ENCODE measurements around the gene COTL1. TPM values are rescaled to one million over a fixed set of nuclear protein-coding genes. Genes with fewer than 3 reads are reported as not detected.

The COTL1 gene
- total RNA-seq, 1 experiment from 2014 or later, result 34.1 TPM

GRCh38 chr16:84631153-84631466 lies 13.2 kb upstream of the COTL1 start:
- Histone ChIP-seq H3K4me3 (ENCODE audit: low read depth, low read length, poor library complexity, severe bottlenecking) (no peak overlapping the region), H3K4me1 (ENCODE audit: insufficient read depth, low read length, poor library complexity, severe bottlenecking) (no peaks in the 10 kb centered on the region), H3K27ac (ENCODE audit: low read depth, low read length, poor library complexity, severe bottlenecking) (no peak overlapping the region), H3K27me3 (replicated peaks; ENCODE audit: insufficient read depth, low read depth, low read length, poor library complexity) (no peaks in the 10 kb centered on the region), H3K36me3 (ENCODE audit: insufficient read depth, low read length, poor library complexity, severe bottlenecking) (no peaks in the 10 kb centered on the region), H3K9me3 (ENCODE audit: low read depth, low read length, poor library complexity, severe bottlenecking) (no peaks in the 10 kb centered on the region)
- intact Hi-C loops (cut with micrococcal nuclease; ENCODE audit: unreplicated experiment), result no loop called here
- CTCF ChIA-PET, result no interaction called here
- TF ChIP-seq CTCF (conservative IDR thresholded peaks at IDR 0.05; ENCODE audit: low read depth, low read length), result no peak
- no peak for TF ChIP-seq EZH2 (IDR thresholded peaks at IDR 0.05; ENCODE audit: borderline replicate concordance, low read depth, low read length, poor library complexity, severe bottlenecking)
- no TSS peak for BruUV-seq (replicated peaks)
- POLR2A ChIA-PET (ENCODE audit: low non-redundant PET), result no interaction called here
- no peak for DNase-seq (ENCODE audit: low spot score)

- H3K4me1 ChIP-seq (ENCODE audit: insufficient read depth, low read length, poor library complexity, severe bottlenecking), result no peaks in the 10 kb centered on the region
- TF ChIP-seq CTCF (conservative IDR thresholded peaks at IDR 0.05; ENCODE audit: low read depth, low read length) (no peak), EZH2 (IDR thresholded peaks at IDR 0.05; ENCODE audit: borderline replicate concordance, low read depth, low read length, poor library complexity, severe bottlenecking) (no peak)
- H3K9me3 ChIP-seq (ENCODE audit: low read depth, low read length, poor library complexity, severe bottlenecking), result no peaks in the 10 kb centered on the region
- no peak overlapping the region for H3K4me3 ChIP-seq (ENCODE audit: low read depth, low read length, poor library complexity, severe bottlenecking)
- H3K36me3 ChIP-seq (ENCODE audit: insufficient read depth, low read length, poor library complexity, severe bottlenecking), result no peaks in the 10 kb centered on the region
- intact Hi-C loops (cut with micrococcal nuclease; ENCODE audit: unreplicated experiment), result no loop called here
- H3K27me3 ChIP-seq (replicated peaks; ENCODE audit: insufficient read depth, low read depth, low read length, poor library complexity), result no peaks in the 10 kb centered on the region
- ChIA-PET POLR2A (ENCODE audit: low non-redundant PET) (no interaction called here), CTCF (no interaction called here)
- BruUV-seq (replicated peaks), result no TSS peak
- no peak overlapping the region for H3K27ac ChIP-seq (ENCODE audit: low read depth, low read length, poor library complexity, severe bottlenecking)
- no peak for DNase-seq (ENCODE audit: low spot score)
These were observed 12.7 kb upstream of the COTL1 start for GRCh38 chr16:84630446-84631152.

- BruUV-seq (replicated peaks), result no TSS peak
- H3K4me1 ChIP-seq (ENCODE audit: insufficient read depth, low read length, poor library complexity, severe bottlenecking), result no peaks in the 10 kb centered on the region
- TF ChIP-seq CTCF (conservative IDR thresholded peaks at IDR 0.05; ENCODE audit: low read depth, low read length) (no peak), EZH2 (IDR thresholded peaks at IDR 0.05; ENCODE audit: borderline replicate concordance, low read depth, low read length, poor library complexity, severe bottlenecking) (no peak)
- H3K27me3 ChIP-seq (replicated peaks; ENCODE audit: insufficient read depth, low read depth, low read length, poor library complexity), result no peaks in the 10 kb centered on the region
- ChIA-PET CTCF (no interaction called here), POLR2A (ENCODE audit: low non-redundant PET) (no interaction called here)
- no peaks in the 10 kb centered on the region for H3K9me3 ChIP-seq (ENCODE audit: low read depth, low read length, poor library complexity, severe bottlenecking)
- H3K4me3 ChIP-seq (ENCODE audit: low read depth, low read length, poor library complexity, severe bottlenecking), result no peak overlapping the region
- DNase-seq (ENCODE audit: low spot score), result no peak
- no peaks in the 10 kb centered on the region for H3K36me3 ChIP-seq (ENCODE audit: insufficient read depth, low read length, poor library complexity, severe bottlenecking)
- H3K27ac ChIP-seq (ENCODE audit: low read depth, low read length, poor library complexity, severe bottlenecking), result no peak overlapping the region
- intact Hi-C loops (cut with micrococcal nuclease; ENCODE audit: unreplicated experiment), result no loop called here
These were observed 12.1 kb upstream of the COTL1 start for GRCh38 chr16:84630009-84630408.
